ENCODE results near the gene F13A1. TPM values are rescaled to one million over a fixed set of nuclear protein-coding genes. Genes with fewer than 3 reads are reported as not detected.

F13A1 gene
- total and polyA plus RNA-seq, 2 experiments from 2014 or later, result not detected

- Histone ChIP-seq H3K27me3 (replicated peaks; ENCODE audit: insufficient read depth) (no peaks in the 10 kb centered on the region), H3K36me3 (ENCODE audit: low read depth) (no peaks in the 10 kb centered on the region), H3F3A (ENCODE audit: insufficient read depth) (no peaks in the 10 kb centered on the region), H3K27ac (no peak overlapping the region), H3K9me3 (ENCODE audit: low read depth) (no peaks in the 10 kb centered on the region), H3K4me2 (ENCODE audit: unreplicated experiment) (no peak overlapping the region), H3K4me3 (no peak overlapping the region), H3K9ac (no peak overlapping the region), H4K20me1 (ENCODE audit: insufficient read depth) (no peaks in the 10 kb centered on the region), H3K79me2 (ENCODE audit: insufficient read depth) (no peaks in the 10 kb centered on the region), H2AFZ (no peak overlapping the region), H3K9me2 (ENCODE audit: insufficient read depth) (no peaks in the 10 kb centered on the region), H3K4me1 (ENCODE audit: insufficient read depth) (no peaks in the 10 kb centered on the region)
- in situ Hi-C loops (cut with MboI), result no loop called here
- 65 to 68% methylated on average over 4 of the region's 4 CpGs for WGBS, 2 experiments (ENCODE audit: low coverage in 1 of 2, low lambda C conversion rate in 2 of 2, missing lambda C conversion rate in 2 of 2)
- no peak for DNase-seq
- TF ChIP-seq EZH2 (IDR thresholded peaks at IDR 0.05; ENCODE audit: insufficient read depth, poor library complexity, severe bottlenecking) (no peak), EZH2phosphoT487 (IDR thresholded peaks at IDR 0.05; ENCODE audit: insufficient read depth, low read depth) (no peak)
Measured at GRCh38 chr6:6256259-6256658, 64.2 kb downstream of the F13A1 start.

GRCh38 chr6:6251555-6252280 lies 68.7 kb downstream of the F13A1 start:
- no peak overlapping the region for H3K4me2 ChIP-seq (ENCODE audit: unreplicated experiment)
- in situ Hi-C loops (cut with MboI), result no loop called here
- H3K9ac ChIP-seq, result no peak overlapping the region
- H3K4me1 ChIP-seq (ENCODE audit: insufficient read depth), result no peaks in the 10 kb centered on the region
- H3K27ac ChIP-seq, result no peak overlapping the region
- H3K79me2 ChIP-seq (ENCODE audit: insufficient read depth), result no peaks in the 10 kb centered on the region
- H3K27me3 ChIP-seq (replicated peaks; ENCODE audit: insufficient read depth), result no peaks in the 10 kb centered on the region
- H4K20me1 ChIP-seq (ENCODE audit: insufficient read depth), result no peaks in the 10 kb centered on the region
- WGBS, 2 experiments (ENCODE audit: low coverage in 1 of 2, low lambda C conversion rate in 2 of 2, missing lambda C conversion rate in 2 of 2), result 40 to 44% methylated on average over 13 of the region's 13 CpGs
- H3K9me2 ChIP-seq (ENCODE audit: insufficient read depth), result no peaks in the 10 kb centered on the region
- no peaks in the 10 kb centered on the region for H3F3A ChIP-seq (ENCODE audit: insufficient read depth)
- H2AFZ ChIP-seq, result no peak overlapping the region
- TF ChIP-seq EZH2 (IDR thresholded peaks at IDR 0.05; ENCODE audit: insufficient read depth, poor library complexity, severe bottlenecking) (no peak), EZH2phosphoT487 (IDR thresholded peaks at IDR 0.05; ENCODE audit: insufficient read depth, low read depth) (no peak)
- H3K36me3 ChIP-seq (ENCODE audit: low read depth), result no peaks in the 10 kb centered on the region
- no peak overlapping the region for H3K4me3 ChIP-seq
- no peaks in the 10 kb centered on the region for H3K9me3 ChIP-seq (ENCODE audit: low read depth)
- DNase-seq, result no peak

GRCh38 chr6:6248651-6249050 lies 71.8 kb downstream of the F13A1 start:
- Histone ChIP-seq H3K9ac (no peak overlapping the region), H3K27me3 (replicated peaks; ENCODE audit: insufficient read depth) (0 out of 2 replicates have a peak, but pooled peaks cover 3% of the 10 kb centered on the region), H3K79me2 (ENCODE audit: insufficient read depth) (no peaks in the 10 kb centered on the region), H3K9me3 (ENCODE audit: low read depth) (no peaks in the 10 kb centered on the region), H2AFZ (no peak overlapping the region), H3K27ac (no peak overlapping the region), H3K36me3 (ENCODE audit: low read depth) (no peaks in the 10 kb centered on the region), H3F3A (ENCODE audit: insufficient read depth) (no peaks in the 10 kb centered on the region), H3K9me2 (ENCODE audit: insufficient read depth) (no peaks in the 10 kb centered on the region), H4K20me1 (ENCODE audit: insufficient read depth) (no peaks in the 10 kb centered on the region), H3K4me1 (ENCODE audit: insufficient read depth) (no peaks in the 10 kb centered on the region), H3K4me3 (no peak overlapping the region), H3K4me2 (ENCODE audit: unreplicated experiment) (no peak overlapping the region)
- TF ChIP-seq EZH2phosphoT487 (IDR thresholded peaks at IDR 0.05; ENCODE audit: insufficient read depth, low read depth) (no peak), EZH2 (IDR thresholded peaks at IDR 0.05; ENCODE audit: insufficient read depth, poor library complexity, severe bottlenecking) (no peak)
- 11 to 20% methylated on average over 2 of the region's 2 CpGs for WGBS, 2 experiments (ENCODE audit: low coverage in 1 of 2, low lambda C conversion rate in 2 of 2, missing lambda C conversion rate in 2 of 2)
- no peak for DNase-seq
- in situ Hi-C loops (cut with MboI), result no loop called here

GRCh38 chr6:6246544-6246943 lies 73.9 kb downstream of the F13A1 start:
- Histone ChIP-seq H3K4me1 (ENCODE audit: insufficient read depth) (no peaks in the 10 kb centered on the region), H3K27me3 (replicated peaks; ENCODE audit: insufficient read depth) (0 out of 2 replicates have a peak, but pooled peaks cover 3% of the 10 kb centered on the region), H3K9me3 (ENCODE audit: low read depth) (no peaks in the 10 kb centered on the region), H4K20me1 (ENCODE audit: insufficient read depth) (no peaks in the 10 kb centered on the region), H3K27ac (no peak overlapping the region), H2AFZ (no peak overlapping the region), H3K36me3 (ENCODE audit: low read depth) (no peaks in the 10 kb centered on the region), H3K4me3 (no peak overlapping the region), H3K4me2 (ENCODE audit: unreplicated experiment) (no peak overlapping the region), H3K79me2 (ENCODE audit: insufficient read depth) (no peaks in the 10 kb centered on the region), H3K9ac (no peak overlapping the region), H3K9me2 (ENCODE audit: insufficient read depth) (no peaks in the 10 kb centered on the region), H3F3A (ENCODE audit: insufficient read depth) (no peaks in the 10 kb centered on the region)
- TF ChIP-seq EZH2 (IDR thresholded peaks at IDR 0.05; ENCODE audit: insufficient read depth, poor library complexity, severe bottlenecking) (no peak), EZH2phosphoT487 (IDR thresholded peaks at IDR 0.05; ENCODE audit: insufficient read depth, low read depth) (no peak)
- 71 to 80% methylated on average over 2 of the region's 2 CpGs for WGBS, 2 experiments (ENCODE audit: low coverage in 1 of 2, low lambda C conversion rate in 2 of 2, missing lambda C conversion rate in 2 of 2)
- in situ Hi-C loops (cut with MboI), result no loop called here
- DNase-seq, result no peak
